ENCODE results near the gene DNAJB5. TPM values are rescaled to one million over a fixed set of nuclear protein-coding genes. Genes with fewer than 3 reads are reported as not detected.
"Not testable (repeated sequence)": the region's sequence is repeated elsewhere in the genome, so short reads cannot be mapped to it uniquely, and the experiment has no call there.

Gene DNAJB5
- total RNA-seq (39.0 and 44.1 TPM in 2 replicates), polyA plus RNA-seq (24.6 and 32.2 TPM in 2 replicates)

- Histone ChIP-seq H3K27me3 (no peaks in the 10 kb centered on the region), H3K27ac (peak within 1 kb of the TSS; percentile 98), H3K9me3 (ENCODE audit: low read depth) (no peaks in the 10 kb centered on the region), H3K36me3 (no peaks in the 10 kb centered on the region), H3K4me3 (peak within 1 kb of the TSS; percentile 82), H3K4me1 (ENCODE audit: low read depth) (peaks cover 33% of the 10 kb centered on the region)
- TF ChIP-seq CTCF (IDR thresholded peaks at IDR 0.05; ENCODE audit: low read depth, low read length): no peak
- peak; percentile 99 to 100 for DNase-seq (ENCODE audit: low read depth in 1 of 2, low spot score in 1 of 2)
These were observed at the start of gene DNAJB5 for GRCh38 chr9:34989003-34989945. Gene DNAJB5, plus strand, starts transcription at chr9:34989745. Its CDS starts 886 bp downstream, at chr9:34990631.

GRCh38 chr9:34939989-34940388 is 49.6 kb upstream of the DNAJB5 start:
- H3K36me3 ChIP-seq; H3K9me3 ChIP-seq (ENCODE audit: low read depth); H3K4me3 ChIP-seq; H3K27me3 ChIP-seq: not testable (repeated sequence)
- DNase-seq (ENCODE audit: low read depth in 1 of 2, low spot score in 1 of 2): peak; percentile 60 to 67
- Histone ChIP-seq H3K27ac (peak overlapping the region; percentile 88), H3K4me1 (ENCODE audit: low read depth) (peaks cover 28% of the 10 kb centered on the region)

GRCh38 chr9:34948451-34948850 is 41.1 kb upstream of the DNAJB5 start:
- H3K9me3 ChIP-seq (ENCODE audit: low read depth): no peaks in the 10 kb centered on the region
- no peak overlapping the region for H3K27ac ChIP-seq
- H3K4me1 ChIP-seq (ENCODE audit: low read depth): no peaks in the 10 kb centered on the region
- no peaks in the 10 kb centered on the region for H3K36me3 ChIP-seq
- no peak for TF ChIP-seq CTCF (IDR thresholded peaks at IDR 0.05; ENCODE audit: low read depth, low read length)
- no peak overlapping the region for H3K4me3 ChIP-seq
- DNase-seq (ENCODE audit: low read depth in 1 of 2, low spot score in 1 of 2): no peak
- H3K27me3 ChIP-seq: peaks cover 6% of the 10 kb centered on the region

GRCh38 chr9:34954225-34954624 is 35.3 kb upstream of the DNAJB5 start:
- H3K4me3 ChIP-seq: no peak overlapping the region
- no peaks in the 10 kb centered on the region for H3K4me1 ChIP-seq (ENCODE audit: low read depth)
- TF ChIP-seq CTCF (IDR thresholded peaks at IDR 0.05; ENCODE audit: low read depth, low read length): no peak
- no peaks in the 10 kb centered on the region for H3K36me3 ChIP-seq
- peaks cover 39% of the 10 kb centered on the region for H3K27me3 ChIP-seq
- DNase-seq (ENCODE audit: low read depth in 1 of 2, low spot score in 1 of 2): no peak
- H3K27ac ChIP-seq: no peak overlapping the region
- H3K9me3 ChIP-seq (ENCODE audit: low read depth): no peaks in the 10 kb centered on the region

- H3K27me3 ChIP-seq: peaks cover 55% of the 10 kb centered on the region
These were observed 33.5 kb upstream of the DNAJB5 start for GRCh38 chr9:34956066-34956465.

GRCh38 chr9:34956648-34957047 is 32.9 kb upstream of the DNAJB5 start:
- H3K36me3 ChIP-seq: no peaks in the 10 kb centered on the region
- H3K27ac ChIP-seq: no peak overlapping the region
- no peak for DNase-seq (ENCODE audit: low read depth in 1 of 2, low spot score in 1 of 2)
- H3K4me1 ChIP-seq (ENCODE audit: low read depth): no peaks in the 10 kb centered on the region
- no peak overlapping the region for H3K4me3 ChIP-seq
- no peaks in the 10 kb centered on the region for H3K9me3 ChIP-seq (ENCODE audit: low read depth)
- no peak for TF ChIP-seq CTCF (IDR thresholded peaks at IDR 0.05; ENCODE audit: low read depth, low read length)
- H3K27me3 ChIP-seq: peaks cover 52% of the 10 kb centered on the region

More at GRCh38 chr9:34956066-34956465, 33.5 kb upstream of the DNAJB5 start:
- not testable (repeated sequence) for H3K27ac ChIP-seq; H3K36me3 ChIP-seq; H3K4me1 ChIP-seq (ENCODE audit: low read depth); H3K9me3 ChIP-seq (ENCODE audit: low read depth); H3K4me3 ChIP-seq; DNase-seq (ENCODE audit: low read depth in 1 of 2, low spot score in 1 of 2)

All from cardiac muscle cell (in vitro differentiated cells and primary cell).